HG03045 (cell line): ENCODE data around the gene SLC35G6.
"Not testable (repeated sequence)": the region's sequence is repeated elsewhere in the genome, so short reads cannot be mapped to it uniquely, and the experiment has no call there.

Source experiments
- ATAC-seq: cut with Tn5 transposase; IDR thresholded peaks from one replicate; pipeline ENCODE4 v1.9.1; 2021; ENCODE audit warnings: mild to moderate bottlenecking, moderate library complexity; ENCODE audit not compliant: unreplicated experiment

SLC35G6 gene

GRCh38 chr17:7459961-7460545 is 21.2 kb upstream of the SLC35G6 start:
- no peak for ATAC-seq

- no peak for ATAC-seq
Measured at GRCh38 chr17:7460850-7461660, 20.2 kb upstream of the SLC35G6 start.

- no peak for ATAC-seq
Measured at GRCh38 chr17:7462474-7463371, 18.5 kb upstream of the SLC35G6 start.

GRCh38 chr17:7463372-7463846 is 17.8 kb upstream of the SLC35G6 start:
- no peak for ATAC-seq

GRCh38 chr17:7464081-7464480 is 17.2 kb upstream of the SLC35G6 start:
- no peak for ATAC-seq

- no peak for ATAC-seq
Measured at GRCh38 chr17:7465597-7466275, 15.5 kb upstream of the SLC35G6 start.

GRCh38 chr17:7466318-7466638 is 15.0 kb upstream of the SLC35G6 start:
- ATAC-seq: no peak

GRCh38 chr17:7466639-7467341 is 14.5 kb upstream of the SLC35G6 start:
- ATAC-seq: no peak

- ATAC-seq: no peak
Measured at GRCh38 chr17:7467498-7467897, 13.7 kb upstream of the SLC35G6 start.

GRCh38 chr17:7468290-7468689 is 13.0 kb upstream of the SLC35G6 start:
- ATAC-seq: no peak

GRCh38 chr17:7468804-7469389 is 12.3 kb upstream of the SLC35G6 start:
- no peak for ATAC-seq

GRCh38 chr17:7469843-7470242 is 11.4 kb upstream of the SLC35G6 start:
- ATAC-seq: not testable (repeated sequence)

- ATAC-seq: not testable (repeated sequence)
Measured at GRCh38 chr17:7470457-7470973, 10.7 kb upstream of the SLC35G6 start.

- no peak for ATAC-seq
Measured at GRCh38 chr17:7471729-7472128, 9.5 kb upstream of the SLC35G6 start.

GRCh38 chr17:7474767-7475166 is 6.5 kb upstream of the SLC35G6 start:
- ATAC-seq: not testable (repeated sequence)

- ATAC-seq: no peak
Measured at GRCh38 chr17:7475764-7476422, 5.4 kb upstream of the SLC35G6 start.

- ATAC-seq: no peak
Measured at GRCh38 chr17:7476494-7476893, 4.8 kb upstream of the SLC35G6 start.

- ATAC-seq: no peak
Measured at GRCh38 chr17:7476951-7477350, 4.3 kb upstream of the SLC35G6 start.
